ENCODE data around the gene SLC10A6.
"Not testable (repeated sequence)": the region's sequence is repeated elsewhere in the genome, so short reads cannot be mapped to it uniquely, and the experiment has no call there.

The SLC10A6 gene

GRCh38 chr4:86892636-86892960, 43.4 kb upstream of the SLC10A6 start:
- peak overlapping the region; percentile 58 for H3K4me3 ChIP-seq (ENCODE audit: low read length)
- no peak for TF ChIP-seq CTCF (IDR thresholded peaks at IDR 0.05; ENCODE audit: insufficient read depth, low read depth, low read length, missing control alignments)
- DNase-seq (ENCODE audit: low read depth), result no peak

- H3K4me3 ChIP-seq (ENCODE audit: low read length), result peak within 1 kb of the TSS; percentile 58
- TF ChIP-seq CTCF (IDR thresholded peaks at IDR 0.05; ENCODE audit: insufficient read depth, low read depth, low read length, missing control alignments), result peak; percentile 38
- DNase-seq (ENCODE audit: low read depth), result peak; percentile 98
Observed at GRCh38 chr4:86891762-86892635, 42.8 kb upstream of the SLC10A6 start, which contains the start of gene C4orf36. Gene C4orf36, minus strand, starts transcription at chr4:86892422. Its CDS starts 902 bp downstream, at chr4:86891520.

GRCh38 chr4:86890790-86891189, 41.6 kb upstream of the SLC10A6 start:
- peak; percentile 48 for DNase-seq (ENCODE audit: low read depth)
- TF ChIP-seq CTCF (IDR thresholded peaks at IDR 0.05; ENCODE audit: insufficient read depth, low read depth, low read length, missing control alignments), result no peak
- no peak overlapping the region for H3K4me3 ChIP-seq (ENCODE audit: low read length)

GRCh38 chr4:86879641-86880040, 30.5 kb upstream of the SLC10A6 start:
- no peak for TF ChIP-seq CTCF (IDR thresholded peaks at IDR 0.05; ENCODE audit: insufficient read depth, low read depth, low read length, missing control alignments)
- H3K4me3 ChIP-seq (ENCODE audit: low read length), result no peak overlapping the region
- DNase-seq (ENCODE audit: low read depth), result no peak

GRCh38 chr4:86878640-86879039, 29.5 kb upstream of the SLC10A6 start:
- H3K4me3 ChIP-seq (ENCODE audit: low read length), result no peak overlapping the region
- DNase-seq (ENCODE audit: low read depth), result no peak
- peak; percentile 2 for TF ChIP-seq CTCF (IDR thresholded peaks at IDR 0.05; ENCODE audit: insufficient read depth, low read depth, low read length, missing control alignments)

- no peak for DNase-seq (ENCODE audit: low read depth)
- TF ChIP-seq CTCF (IDR thresholded peaks at IDR 0.05; ENCODE audit: insufficient read depth, low read depth, low read length, missing control alignments), result no peak
Observed at GRCh38 chr4:86876894-86877685, 27.9 kb upstream of the SLC10A6 start.

GRCh38 chr4:86875436-86875835, 26.3 kb upstream of the SLC10A6 start:
- H3K4me3 ChIP-seq (ENCODE audit: low read length), result not testable (repeated sequence)

More at GRCh38 chr4:86876894-86877685, 27.9 kb upstream of the SLC10A6 start:
- no peak overlapping the region for H3K4me3 ChIP-seq (ENCODE audit: low read length)

More at GRCh38 chr4:86875436-86875835, 26.3 kb upstream of the SLC10A6 start:
- not testable (repeated sequence) for DNase-seq (ENCODE audit: low read depth)
